Stomach (tissue), 4 donors: ENCODE data around the gene TBC1D2.

Experiments used
- CTCF ChIP-seq, 7 experiments: fragments of 450-650 bp in 4 of 7; fragments of 200-600 bp in 3 of 7; sonication (generic) in 3 of 7; IDR thresholded peaks; one replicate each; pipeline ENCODE4 v1.5.1; 2016 to 2019; ENCODE audit warnings: antibody characterized with exemption in 7 of 7, control low read depth in 2 of 7, mild to moderate bottlenecking in 1 of 7
- POLR2A ChIP-seq, 4 donors: fragments of 450-650 bp; IDR thresholded peaks; one replicate each; pipeline ENCODE4 v1.6.1; 2016; ENCODE audit warnings: antibody characterized with exemption in 4 of 4, control low read depth in 2 of 4, mild to moderate bottlenecking in 1 of 4, moderate library complexity in 1 of 4

GRCh38 chr9:98235126-98235525, 20.3 kb downstream of the TBC1D2 start:
- TF ChIP-seq CTCF (IDR thresholded peaks at IDR 0.05) (no peak), POLR2A (IDR thresholded peaks at IDR 0.05) (no peak)
